Breast epithelium (tissue), 3 donors: ENCODE results near the gene SPTSSA.

ENCODE experiments used
- CTCF ChIP-seq, 3 donors: fragments of 450-650 bp; IDR thresholded peaks; one replicate each; pipeline ENCODE4 v1.5.1; 2016 to 2017; ENCODE audit warnings: antibody characterized with exemption in 3 of 3, mild to moderate bottlenecking in 3 of 3, moderate library complexity in 3 of 3
- POLR2A ChIP-seq: fragments of 450-650 bp; IDR thresholded peaks from one replicate; pipeline ENCODE4 v1.6.1; 2016; ENCODE audit warnings: antibody characterized with exemption, mild to moderate bottlenecking, moderate library complexity
- POLR2AphosphoS5 ChIP-seq, 3 donors: sonication (generic); formaldehyde crosslinking; IDR thresholded peaks; one replicate each; pipeline ENCODE4 v1.6.1; 2017; ENCODE audit warnings: antibody characterized with exemption in 3 of 3

GRCh38 chr14:34436960-34437728, 24.9 kb downstream of the SPTSSA start:
- TF ChIP-seq CTCF (IDR thresholded peaks at IDR 0.05) (no peak), POLR2AphosphoS5 (IDR thresholded peaks at IDR 0.05) (no peak), POLR2A (no peak)
